Ovary (tissue), 10 donors: Measurements from ENCODE around the gene COL17A1. TPM values are rescaled to one million over a fixed set of nuclear protein-coding genes. Genes with fewer than 3 reads are reported as not detected.

Source experiments
- DNase-seq, 5 donors: peaks; one replicate each; pipeline ENCODE4 v3.0.0-alpha.2; 2019 to 2020
- H3K27ac ChIP-seq, 2 donors: fragments of 200-600 bp; one replicate each; pipeline versions ENCODE4 v1.5.1 to v1.8.0; 2019 to 2022
- H3K27me3 ChIP-seq: fragments of 200-600 bp; one replicate; pipeline ENCODE4 v1.8.0; 2022
- H3K36me3 ChIP-seq: fragments of 200-600 bp; sonication (generic); one replicate; pipeline ENCODE4 v1.5.1; 2019
- H3K4me1 ChIP-seq: one replicate; pipeline ENCODE4 v1.8.1; 2013; ENCODE audit warnings: mild to moderate bottlenecking, moderate library complexity; ENCODE audit not compliant: insufficient read depth
- H3K4me3 ChIP-seq: fragments of 200-600 bp; sonication (generic); one replicate; pipeline ENCODE4 v1.5.1; 2017
- H3K9me3 ChIP-seq, 2 donors: fragments of 200-600 bp in 1 of 2; sonication (generic) in 1 of 2; one replicate each; pipeline versions ENCODE4 v1.5.1 to v1.8.1; 2013 to 2019; ENCODE audit warnings: mild to moderate bottlenecking in 1 of 2, moderate library complexity in 1 of 2
- EP300 ChIP-seq: sonication (generic); formaldehyde crosslinking; IDR thresholded peaks from one replicate; pipeline ENCODE4 v1.6.1; 2017; ENCODE audit warnings: antibody characterized with exemption
- POLR2A ChIP-seq: fragments of 450-650 bp; IDR thresholded peaks from one replicate; pipeline ENCODE4 v1.6.1; 2017; ENCODE audit warnings: antibody characterized with exemption, mild to moderate bottlenecking, moderate library complexity
- WGBS, 3 donors: extraction: QIAGEN DNeasy Blood & Tissue Kit in 1 of 3; methylation state at CpG; one replicate each; pipeline versions ENCODE4 v1.1.5 to v1.1.7; 2013 to 2017; 5-methylcytosine and 5-hydroxymethylcytosine counted together
- intact Hi-C, 4 donors: fragments of 100-400 bp; cut with DNase I; formaldehyde crosslinking; loops; one replicate each; pipeline versions ENCODE4 v1.11.0 to v1.15.1; 2022 to 2023
- long read RNA-seq, 3 donors: library from polyadenylated mRNA in 2 of 3; unstranded in 2 of 3; transcript quantifications; one replicate each; pipeline ENCODE4 v2.0.0 and lab custom pipeline, GENCODE V29; 2021 to 2026
- polyA plus RNA-seq, 2 donors: library from polyadenylated mRNA; stranded (reverse); fragments of 200-250 nt in 1 of 2; fragments of 350-450 nt in 1 of 2; fragmentation: Illumina TruSeq in 1 of 2; extraction: RNeasy Lipid Tissue Mini Kit (QIAGEN cat#74804) in 1 of 2; gene quantifications; one replicate each; pipeline ENCODE4 v1.2.3, GENCODE V29; 2013 to 2014
- total RNA-seq, 7 donors: library from RNA; depleted of rRNA in 2 of 7; stranded (reverse); fragments of >200 nt in 2 of 7; fragmentation: NEBNext Ultra II Directional in 3 of 7; extraction: Animal tissue kit (Norgen Biotek cat#: 25700) in 3 of 7; gene quantifications; one replicate each; pipeline versions ENCODE4 v1.1.0 to v1.2.4, GENCODE V29; 2016 to 2023
- TF ChIP-seq, protein P1 (sequence below), 3 donors: fragments of 450-650 bp in 2 of 3; fragments of 200-600 bp in 1 of 3; IDR thresholded peaks; one replicate each; pipeline versions ENCODE4 v1.5.1 to v1.8.0; 2016 to 2022; ENCODE audit warnings: antibody characterized with exemption in 3 of 3, mild to moderate bottlenecking in 1 of 3
- donor health status: DM: no; HTN: no; CAD: no; lungs with moderate emphysema.
- donor health status: DM: no; HTN: no; CAD: no.
- donor health status: Bipolar disorder and iron deficiency.
- donor health status: DM: yes; HTN: yes; CAD: no.
- donor health status: DM: no; HTN: no; CAD: no.
- donor health status: DM: yes; HTN: yes; CAD: no.

Gene COL17A1
- total RNA-seq = under 1 TPM in 5 of 7 donors, not detected in 2; 0.23 to 0.90 (median 0.46) TPM
- polyA plus RNA-seq = under 1 TPM; 0.17 to 0.67 TPM
- long read RNA-seq, donor 1 = 0 reads
- long read RNA-seq, donor 2 = 0 reads
- long read RNA-seq, donor 3, partial matches to known transcripts = 0 of 1 reads
- long read RNA-seq, donor 3, other reads (novel, unspliced or antisense) = 1 of 1 reads

DNA sequence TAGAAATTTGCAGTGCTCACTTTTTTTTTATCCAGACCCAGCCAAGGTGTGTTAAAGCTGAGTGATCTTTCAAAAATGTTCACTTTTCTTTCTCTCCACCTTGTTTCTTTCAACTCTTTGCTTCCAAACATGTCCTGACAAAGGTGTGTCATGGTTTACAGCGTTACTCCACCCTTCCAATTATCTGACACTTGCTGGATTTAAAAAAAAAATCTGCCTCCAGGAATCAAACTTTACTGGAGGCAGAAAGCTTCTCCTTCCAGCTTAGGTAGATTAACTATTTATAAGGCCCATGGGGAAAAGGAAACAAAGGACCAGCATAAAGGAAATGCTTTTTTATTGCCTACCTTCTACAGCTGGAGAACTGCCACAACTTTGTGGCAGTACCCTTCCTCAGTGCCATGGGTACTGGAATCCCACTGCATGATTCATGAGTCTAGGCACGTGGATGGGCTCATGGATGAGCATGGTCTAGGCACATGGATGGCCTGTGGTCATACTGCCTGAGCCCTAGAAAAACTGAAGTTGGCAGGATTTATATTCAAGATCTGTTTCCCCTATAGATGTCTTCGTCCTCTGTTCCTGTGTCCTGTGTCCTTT is at the start of gene COL17A1:
Gene COL17A1, minus strand, starts transcription at position 80 of the 600 bp plus-strand sequence. CDS start 5,207 bp downstream, outside the sequence.
- no peaks in the 10 kb centered on the region for H3K4me1 ChIP-seq
- no peaks in the 10 kb centered on the region for H3K27me3 ChIP-seq
- TF ChIP-seq POLR2A (no peak), EP300 (no peak)
- TF ChIP-seq, protein P1, sequence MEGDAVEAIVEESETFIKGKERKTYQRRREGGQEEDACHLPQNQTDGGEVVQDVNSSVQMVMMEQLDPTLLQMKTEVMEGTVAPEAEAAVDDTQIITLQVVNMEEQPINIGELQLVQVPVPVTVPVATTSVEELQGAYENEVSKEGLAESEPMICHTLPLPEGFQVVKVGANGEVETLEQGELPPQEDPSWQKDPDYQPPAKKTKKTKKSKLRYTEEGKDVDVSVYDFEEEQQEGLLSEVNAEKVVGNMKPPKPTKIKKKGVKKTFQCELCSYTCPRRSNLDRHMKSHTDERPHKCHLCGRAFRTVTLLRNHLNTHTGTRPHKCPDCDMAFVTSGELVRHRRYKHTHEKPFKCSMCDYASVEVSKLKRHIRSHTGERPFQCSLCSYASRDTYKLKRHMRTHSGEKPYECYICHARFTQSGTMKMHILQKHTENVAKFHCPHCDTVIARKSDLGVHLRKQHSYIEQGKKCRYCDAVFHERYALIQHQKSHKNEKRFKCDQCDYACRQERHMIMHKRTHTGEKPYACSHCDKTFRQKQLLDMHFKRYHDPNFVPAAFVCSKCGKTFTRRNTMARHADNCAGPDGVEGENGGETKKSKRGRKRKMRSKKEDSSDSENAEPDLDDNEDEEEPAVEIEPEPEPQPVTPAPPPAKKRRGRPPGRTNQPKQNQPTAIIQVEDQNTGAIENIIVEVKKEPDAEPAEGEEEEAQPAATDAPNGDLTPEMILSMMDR (IDR thresholded peaks at IDR 0.05) = no peak
- intact Hi-C loops = no loop called here
- H3K4me3 ChIP-seq = no peak within 1 kb of the TSS
- no peak for DNase-seq
- H3K36me3 ChIP-seq = no peaks in the 10 kb centered on the region
- no peaks in the 10 kb centered on the region for H3K9me3 ChIP-seq
- 78 to 88% (median 87%) methylated on average over 3 of the region's 3 CpGs for WGBS, 3 donors
- no peak within 1 kb of the TSS for H3K27ac ChIP-seq

- intact Hi-C loops = no loop called here
- H3K27ac ChIP-seq = no peak overlapping the region
- no peaks in the 10 kb centered on the region for H3K9me3 ChIP-seq
- no peaks in the 10 kb centered on the region for H3K27me3 ChIP-seq
- no peaks in the 10 kb centered on the region for H3K4me1 ChIP-seq
- H3K36me3 ChIP-seq = no peaks in the 10 kb centered on the region
- no peak for DNase-seq
- H3K4me3 ChIP-seq = no peak overlapping the region
- 14 to 40% (median 16%) methylated on average over 3 of the region's 3 CpGs for WGBS, 3 donors
- no peak for TF ChIP-seq EP300
- TF ChIP-seq, protein P1 (IDR thresholded peaks at IDR 0.05) = no peak
- no peak for TF ChIP-seq POLR2A
Observed at GRCh38 chr10:104130041-104130440, 44.4 kb upstream of the COL17A1 start.

- no peak overlapping the region for H3K4me3 ChIP-seq
- no peak overlapping the region for H3K27ac ChIP-seq
- TF ChIP-seq, protein P1 (IDR thresholded peaks at IDR 0.05) = no peak
- TF ChIP-seq EP300 = no peak
- TF ChIP-seq POLR2A = no peak
- no peaks in the 10 kb centered on the region for H3K4me1 ChIP-seq
- no peaks in the 10 kb centered on the region for H3K9me3 ChIP-seq
- H3K36me3 ChIP-seq = no peaks in the 10 kb centered on the region
- H3K27me3 ChIP-seq = no peaks in the 10 kb centered on the region
- 87 to 94% (median 89%) methylated on average over 2 of the region's 2 CpGs for WGBS, 3 donors
- no peak for DNase-seq
- intact Hi-C loops = loop anchor here in 2 of 4 donors (10.0 kb wide), 1 partner anchor 243 kb away; no protein-coding TSS in a partner anchor
Observed at GRCh38 chr10:104128214-104128613, 42.5 kb upstream of the COL17A1 start.

DNA sequence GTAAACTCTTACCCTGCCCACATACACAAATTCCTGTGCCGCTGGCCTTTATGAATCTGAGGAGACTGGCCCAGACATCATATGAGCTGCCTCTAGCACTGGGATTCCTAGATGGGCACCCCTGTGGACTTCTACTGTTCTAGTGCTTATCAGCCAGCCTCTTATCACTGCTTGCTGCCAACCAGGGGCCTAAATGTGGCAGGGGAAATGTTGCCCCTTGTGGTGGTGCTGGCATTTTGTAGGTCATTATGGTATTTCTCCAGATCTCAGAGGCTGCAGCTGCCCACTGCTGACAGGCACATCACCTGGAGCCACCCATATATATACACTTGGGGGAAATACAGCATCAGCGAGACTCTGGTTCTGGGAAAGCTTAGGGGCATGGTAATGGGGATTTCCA is 41.7 kb upstream of the COL17A1 start:
- Histone ChIP-seq H3K27me3 (no peaks in the 10 kb centered on the region), H3K4me1 (no peaks in the 10 kb centered on the region), H3K4me3 (no peak overlapping the region), H3K36me3 (no peaks in the 10 kb centered on the region), H3K9me3 (no peaks in the 10 kb centered on the region), H3K27ac (no peak overlapping the region)
- no peak for DNase-seq
- intact Hi-C loops = loop anchor here in 2 of 4 donors (10.0 kb wide), 1 partner anchor 243 kb away; no protein-coding TSS in a partner anchor
- TF ChIP-seq POLR2A (no peak), EP300 (no peak)
- TF ChIP-seq, protein P1 (IDR thresholded peaks at IDR 0.05) = no peak
- WGBS, 3 donors = 94 to 100% (median 98%) methylated on average over 2 of the region's 2 CpGs
